Keratinocyte (primary cell): ENCODE measurements around the gene CDH6. TPM values are rescaled to one million over a fixed set of nuclear protein-coding genes. Genes with fewer than 3 reads are reported as not detected.
A peak's percentile ranks its signal among the peaks of the same experiment; 100 is the strongest.

Source experiments
- DNase-seq: peaks from one replicate; pipeline ENCODE4 v3.0.0-alpha.2; 2011; ENCODE audit warnings: low read depth, missing footprints, low spot score
- FAIRE-seq: peaks from 2 replicates; lab custom pipeline; 2011; peaks lifted over from hg19 to GRCh38; lab: Jason Lieb, UNC
- H2AFZ ChIP-seq: 2 replicates; pipeline ENCODE4 v1.6.0; 2012; ENCODE audit warnings: low read length, control low read depth, inconsistent platforms; ENCODE audit not compliant: control insufficient read depth
- H3K27ac ChIP-seq: 2 replicates; pipeline ENCODE4 v1.5.1; 2011; ENCODE audit warnings: low read length; ENCODE audit not compliant: control insufficient read depth, insufficient read depth
- H3K27me3 ChIP-seq: 3 replicates; pipeline ENCODE4 v1.6.0; 2011; ENCODE audit warnings: low read length; ENCODE audit not compliant: control insufficient read depth, insufficient read depth; ENCODE audit errors: extremely low read depth
- H3K36me3 ChIP-seq, 2 experiments: 2 replicates in 1 of 2; 3 replicates in 1 of 2; pipeline ENCODE4 v1.5.1; 2011; ENCODE audit warnings: low read length in 2 of 2, mild to moderate bottlenecking in 1 of 2; ENCODE audit not compliant: control insufficient read depth in 2 of 2, insufficient read depth in 2 of 2; ENCODE audit errors: extremely low read depth in 1 of 2
- H3K4me1 ChIP-seq: 3 replicates; pipeline ENCODE4 v1.5.1; 2011; ENCODE audit warnings: low read length; ENCODE audit not compliant: control insufficient read depth, insufficient read depth; ENCODE audit errors: extremely low read depth
- H3K4me2 ChIP-seq: 3 replicates; pipeline ENCODE4 v1.6.0; 2011; ENCODE audit warnings: low read depth, low read length; ENCODE audit not compliant: control insufficient read depth, insufficient read depth; ENCODE audit errors: extremely low read depth
- H3K4me3 ChIP-seq, 3 experiments: fragments of 200-600 bp in 1 of 3; sonication (generic) in 1 of 3; 2 replicates in 2 of 3; 3 replicates in 1 of 3; pipeline ENCODE4 v1.5.1; 2011 to 2016; ENCODE audit warnings: low read length in 3 of 3, mild to moderate bottlenecking in 3 of 3, control low read depth in 2 of 3, inconsistent platforms in 1 of 3, low read depth in 1 of 3, mixed read lengths in 1 of 3, mixed run types in 1 of 3, moderate library complexity in 1 of 3; ENCODE audit not compliant: control insufficient read depth in 2 of 3, insufficient read depth in 2 of 3; ENCODE audit errors: extremely low read depth in 1 of 3
- H3K79me2 ChIP-seq: 2 replicates; pipeline ENCODE4 v1.6.0; 2012; ENCODE audit warnings: low read length; ENCODE audit not compliant: control insufficient read depth, insufficient read depth
- H3K9ac ChIP-seq: 3 replicates; pipeline ENCODE4 v1.6.0; 2011; ENCODE audit warnings: low read length; ENCODE audit not compliant: control insufficient read depth, insufficient read depth; ENCODE audit errors: extremely low read depth
- H3K9me1 ChIP-seq: 3 replicates; pipeline ENCODE4 v1.6.0; 2011; ENCODE audit warnings: low read length; ENCODE audit not compliant: control insufficient read depth, insufficient read depth; ENCODE audit errors: extremely low read depth
- H3K9me3 ChIP-seq: 2 replicates; pipeline ENCODE4 v1.5.1; 2012; ENCODE audit warnings: low read depth, low read length; ENCODE audit not compliant: control insufficient read depth
- H4K20me1 ChIP-seq: 3 replicates; pipeline ENCODE4 v1.6.0; 2011; ENCODE audit warnings: low read length; ENCODE audit not compliant: control insufficient read depth, insufficient read depth; ENCODE audit errors: extremely low read depth
- CTCF ChIP-seq, 3 experiments: IDR thresholded peaks in 1 of 3; conservative IDR thresholded peaks in 1 of 3; optimal IDR thresholded peaks in 1 of 3; 2 replicates in 2 of 3; 3 replicates in 1 of 3; pipeline versions ENCODE3 to v1.5.1; 2011; ENCODE audit warnings: low read length in 3 of 3, mild to moderate bottlenecking in 3 of 3, moderate library complexity in 2 of 3, control low read depth in 1 of 3, inconsistent platforms in 1 of 3; ENCODE audit not compliant: insufficient read depth in 2 of 3; ENCODE audit errors: extremely low read depth in 1 of 3
- EZH2 ChIP-seq: IDR thresholded peaks from one replicate; pipeline ENCODE4 v1.6.1; 2012; ENCODE audit warnings: inconsistent platforms, mild to moderate bottlenecking, low read length, moderate library complexity
- dilution Hi-C: fragments of 300-500 bp; cut with MboI; formaldehyde crosslinking; loops from one replicate; pipeline ENCODE4 v1.7.0; 2020; ENCODE audit warnings: low sequenced_read_pairs; ENCODE audit not compliant: extremely low pct_ligation_motif_present
- polyA plus RNA-seq, 5 experiments: library from polyadenylated mRNA; depleted of rRNA in 3 of 5; stranded (reverse) in 3 of 5; stranded (forward) in 1 of 5; unstranded in 1 of 5; fragments of >200 nt; gene quantifications; 1 replicate in 1 of 5; 2 replicates in 3 of 5; 3 replicates in 1 of 5; pipeline versions ENCODE4 v1.2.1 to v1.2.3, GENCODE V29; 2011 to 2012; ENCODE audit warnings: missing spikeins in 2 of 5, low read depth in 1 of 5, low replicate concordance in 1 of 5

CDH6 gene
- polyA plus RNA-seq, 1 donor (not counting 4 experiments of a cell fraction or from before 2014, with no cell fraction given) = not detected

DNA sequence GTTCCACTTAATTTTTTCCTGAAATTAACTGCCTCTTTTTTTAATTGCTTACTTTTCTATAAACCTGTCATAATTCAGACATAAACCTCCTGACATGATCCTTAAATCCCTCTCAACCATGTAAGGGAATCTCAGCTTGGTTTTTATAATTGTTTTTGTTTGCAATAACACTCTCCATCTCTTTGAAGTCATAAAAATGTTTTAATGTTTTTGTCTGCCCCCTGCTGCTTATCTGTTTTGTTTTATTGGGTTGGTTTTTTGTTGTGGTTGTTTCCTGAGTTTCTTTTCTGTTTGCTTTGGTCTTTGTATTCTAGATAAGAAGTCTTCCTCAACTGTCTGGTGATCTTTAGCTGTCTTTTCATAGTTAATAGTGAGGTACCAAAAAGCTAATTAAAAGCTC lies 142.0 kb downstream of the CDH6 start:
- no peak for TF ChIP-seq EZH2
- TF ChIP-seq CTCF (optimal IDR thresholded peaks at IDR 0.05 in 1 of 3, IDR thresholded peaks at IDR 0.05 in 1 of 3, conservative IDR thresholded peaks at IDR 0.05 in 1 of 3; ENCODE audit: extremely low read depth in 1 of 3, insufficient read depth in 2 of 3, low read length in 3 of 3) = no peak
- Histone ChIP-seq H3K4me1 (no peaks in the 10 kb centered on the region), H3K4me2 (no peak overlapping the region), H3K27me3 (no peaks in the 10 kb centered on the region), H2AFZ (no peak overlapping the region), H3K4me3 (no peak overlapping the region), H3K9me3 (no peaks in the 10 kb centered on the region), H3K9me1 (no peaks in the 10 kb centered on the region), H4K20me1 (no peaks in the 10 kb centered on the region), H3K27ac (no peak overlapping the region), H3K9ac (no peak overlapping the region), H3K36me3 (no peaks in the 10 kb centered on the region), H3K79me2 (no peaks in the 10 kb centered on the region)
- DNase-seq (no peak), FAIRE-seq (no peak)
- dilution Hi-C loops = no loop called here

GRCh38 chr5:31343946-31344345 lies 150.5 kb downstream of the CDH6 start:
- Histone ChIP-seq H3K9me3 (no peaks in the 10 kb centered on the region), H3K9me1 (no peaks in the 10 kb centered on the region), H3K36me3 (no peaks in the 10 kb centered on the region), H3K4me1 (no peaks in the 10 kb centered on the region), H4K20me1 (no peaks in the 10 kb centered on the region), H3K4me2 (no peak overlapping the region), H3K27ac (no peak overlapping the region), H2AFZ (peak overlapping the region; percentile 10), H3K9ac (no peak overlapping the region), H3K4me3 (no peak overlapping the region), H3K27me3 (no peaks in the 10 kb centered on the region), H3K79me2 (no peaks in the 10 kb centered on the region)
- TF ChIP-seq EZH2 = no peak
- TF ChIP-seq CTCF (optimal IDR thresholded peaks at IDR 0.05 in 1 of 3, IDR thresholded peaks at IDR 0.05 in 1 of 3, conservative IDR thresholded peaks at IDR 0.05 in 1 of 3; ENCODE audit: extremely low read depth in 1 of 3, insufficient read depth in 2 of 3, low read length in 3 of 3) = no peak
- dilution Hi-C loops = no loop called here
- peak; percentile 71 for FAIRE-seq
- DNase-seq = no peak
